CD1c-positive myeloid dendritic cell (primary cell): Measurements from ENCODE around the gene DCP1B.
A peak's percentile ranks its signal among the peaks of the same experiment; 100 is the strongest.

Experiments
- DNase-seq: peaks from one replicate; pipeline ENCODE4 v3.0.0-alpha.2; 2016; ENCODE audit errors: extremely low spot score

Gene DCP1B

GRCh38 chr12:1934831-1935230 lies 69.4 kb downstream of the DCP1B start:
- DNase-seq = no peak

- DNase-seq = no peak
Measured at GRCh38 chr12:1934068-1934467, 70.2 kb downstream of the DCP1B start.

GRCh38 chr12:1933342-1934051 lies 70.8 kb downstream of the DCP1B start:
- DNase-seq = no peak

- DNase-seq = no peak
Measured at GRCh38 chr12:1932264-1932777, 71.9 kb downstream of the DCP1B start.

GRCh38 chr12:1931642-1932041 lies 72.6 kb downstream of the DCP1B start:
- no peak for DNase-seq

- DNase-seq = no peak
Measured at GRCh38 chr12:1930803-1931597, 73.3 kb downstream of the DCP1B start.

- DNase-seq = peak; percentile 15
Measured at GRCh38 chr12:1929985-1930802, 74.1 kb downstream of the DCP1B start.

GRCh38 chr12:1929241-1929984 lies 74.8 kb downstream of the DCP1B start:
- peak; percentile 7 for DNase-seq

GRCh38 chr12:1928439-1929121 lies 75.7 kb downstream of the DCP1B start:
- no peak for DNase-seq

- DNase-seq = no peak
Measured at GRCh38 chr12:1927751-1928351, 76.4 kb downstream of the DCP1B start.

- DNase-seq = no peak
Measured at GRCh38 chr12:1927051-1927680, 77.1 kb downstream of the DCP1B start.

- no peak for DNase-seq
Measured at GRCh38 chr12:1926251-1926657, 78.0 kb downstream of the DCP1B start.

GRCh38 chr12:1925684-1926006 lies 78.6 kb downstream of the DCP1B start:
- DNase-seq = no peak

GRCh38 chr12:1924996-1925683 lies 79.1 kb downstream of the DCP1B start:
- no peak for DNase-seq

GRCh38 chr12:1922985-1923384 lies 81.3 kb downstream of the DCP1B start:
- no peak for DNase-seq

- peak; percentile 21 for DNase-seq
Measured at GRCh38 chr12:1922075-1922709, 82.1 kb downstream of the DCP1B start.

- DNase-seq = peak; percentile 70
Measured at GRCh38 chr12:1920971-1921370, 83.3 kb downstream of the DCP1B start.

GRCh38 chr12:1920436-1920835 lies 83.8 kb downstream of the DCP1B start:
- DNase-seq = no peak

GRCh38 chr12:1919763-1920162 lies 84.5 kb downstream of the DCP1B start:
- DNase-seq = no peak
